GM23248 (cell line): ENCODE results near the gene KCNQ4. TPM values are rescaled to one million over a fixed set of nuclear protein-coding genes. Genes with fewer than 3 reads are reported as not detected.

Source experiments
- DNase-seq: peaks from one replicate; pipeline ENCODE4 v3.0.0-alpha.2; 2015
- H2AFZ ChIP-seq: fragments of 200-600 bp; sonication (generic); 2 replicates; pipeline ENCODE4 v1.6.1; 2016; ENCODE audit warnings: antibody characterized with exemption
- H3F3A ChIP-seq: fragments of 200-600 bp; sonication (generic); 2 replicates; pipeline ENCODE4 v1.6.1; 2016; ENCODE audit warnings: mild to moderate bottlenecking, antibody characterized with exemption, mixed run types; ENCODE audit not compliant: insufficient read depth
- H3K27ac ChIP-seq: fragments of 200-600 bp; sonication (generic); 2 replicates; pipeline ENCODE4 v1.5.1; 2016; ENCODE audit warnings: mild to moderate bottlenecking
- H3K27me3 ChIP-seq: fragments of 200-600 bp; sonication (generic); replicated peaks from 2 replicates; pipeline ENCODE4 v1.6.1; 2016; ENCODE audit warnings: mild to moderate bottlenecking; ENCODE audit not compliant: insufficient read depth
- H3K36me3 ChIP-seq: fragments of 200-600 bp; sonication (generic); 2 replicates; pipeline ENCODE4 v1.6.1; 2016; ENCODE audit warnings: low read depth, mild to moderate bottlenecking
- H3K4me1 ChIP-seq: fragments of 200-600 bp; sonication (generic); 2 replicates; pipeline ENCODE4 v1.6.1; 2016; ENCODE audit warnings: mild to moderate bottlenecking; ENCODE audit not compliant: insufficient read depth
- H3K4me2 ChIP-seq: fragments of 200-600 bp; sonication (generic); one replicate; pipeline ENCODE4 v1.6.1; 2016; ENCODE audit warnings: mild to moderate bottlenecking; ENCODE audit not compliant: unreplicated experiment
- H3K4me3 ChIP-seq: fragments of 200-600 bp; sonication (generic); 2 replicates; pipeline ENCODE4 v1.5.1; 2016; ENCODE audit warnings: mild to moderate bottlenecking
- H3K79me2 ChIP-seq: fragments of 200-600 bp; sonication (generic); 2 replicates; pipeline ENCODE4 v1.6.1; 2016; ENCODE audit warnings: mild to moderate bottlenecking; ENCODE audit not compliant: insufficient read depth
- H3K9ac ChIP-seq: fragments of 200-600 bp; sonication (generic); 2 replicates; pipeline ENCODE4 v1.6.1; 2016; ENCODE audit warnings: mild to moderate bottlenecking
- H3K9me2 ChIP-seq: fragments of 200-600 bp; sonication (generic); 2 replicates; pipeline ENCODE4 v1.6.1; 2016; ENCODE audit warnings: mixed run types, mild to moderate bottlenecking, moderate library complexity; ENCODE audit not compliant: insufficient read depth
- H3K9me3 ChIP-seq: fragments of 200-600 bp; sonication (generic); one replicate; pipeline ENCODE4 v1.6.1; 2017; ENCODE audit warnings: low read depth
- H4K20me1 ChIP-seq: fragments of 200-600 bp; sonication (generic); 2 replicates; pipeline ENCODE4 v1.6.0; 2016; ENCODE audit not compliant: insufficient read depth
- EZH2 ChIP-seq: fragments of 200-600 bp; sonication (generic); IDR thresholded peaks from 2 replicates; pipeline ENCODE4 v1.6.1; 2018; ENCODE audit warnings: antibody characterized with exemption, mild to moderate bottlenecking; ENCODE audit not compliant: insufficient read depth, poor library complexity, severe bottlenecking
- EZH2phosphoT487 ChIP-seq: fragments of 200-600 bp; sonication (generic); IDR thresholded peaks from 2 replicates; pipeline ENCODE4 v1.6.1; 2018; ENCODE audit warnings: antibody characterized with exemption, moderate library complexity, mild to moderate bottlenecking, low read depth; ENCODE audit not compliant: insufficient read depth
- WGBS, 2 experiments: methylation state at CpG; one replicate each; pipeline ENCODE4 v1.1.6; 2015 to 2017; ENCODE audit warnings: low lambda C conversion rate in 2 of 2, low coverage in 1 of 2; ENCODE audit errors: missing lambda C conversion rate in 2 of 2; 5-methylcytosine and 5-hydroxymethylcytosine counted together
- in situ Hi-C: fragments of 300-500 bp; cut with MboI; formaldehyde crosslinking; loops from 2 replicates; pipeline ENCODE4 v1.15.0; 2020
- polyA plus RNA-seq: library from polyadenylated mRNA; unstranded; fragments of >200 nt; fragmentation: Nextera tagmentation; extraction: Ambion mirVana; gene quantifications from 2 replicates; pipeline ENCODE4 v1.2.1, GENCODE V29; 2016
- total RNA-seq: library from RNA; depleted of rRNA; stranded (reverse); fragments of >200 nt; shearing (Covaris generic); gene quantifications from 2 replicates; pipeline ENCODE4 v1.2.3, GENCODE V29; 2014

KCNQ4 gene
- total and polyA plus RNA-seq, 2 experiments from 2014 or later: not detected

DNA sequence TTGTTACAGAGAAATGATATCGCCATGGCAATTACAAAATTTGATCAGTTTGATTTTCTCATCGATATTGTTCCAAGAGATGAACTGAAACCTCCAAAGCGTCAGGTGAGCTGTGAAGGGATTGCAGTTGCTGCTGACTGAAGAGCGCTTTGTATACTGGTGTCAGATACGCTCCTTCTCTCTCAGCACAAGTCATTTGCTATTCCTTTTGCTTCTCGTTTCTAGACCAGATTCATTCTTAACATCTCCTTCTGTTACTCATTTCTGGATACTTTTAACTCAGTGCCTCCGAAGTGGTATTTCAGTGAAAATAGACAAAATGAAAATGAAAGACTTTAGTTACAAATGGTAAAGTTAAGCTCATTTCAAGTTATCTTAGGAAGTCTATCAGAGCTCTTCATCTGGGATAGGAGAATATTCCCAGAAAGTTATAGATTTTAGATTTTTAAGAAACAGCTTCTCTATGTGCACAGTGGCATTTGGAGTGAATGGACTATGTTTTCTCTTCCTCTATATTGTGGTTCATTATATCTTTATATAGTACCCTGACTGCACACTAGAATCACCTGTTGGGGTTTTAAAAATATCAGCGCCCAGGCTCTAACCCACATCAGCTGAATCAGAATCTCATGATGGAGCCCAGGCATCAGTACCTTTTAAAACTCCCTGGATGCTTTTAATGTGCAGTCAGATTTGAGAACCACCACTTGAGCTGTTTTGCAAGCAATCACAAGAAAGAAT, 30.3 kb upstream of the KCNQ4 start:
- Histone ChIP-seq H3F3A (no peaks in the 10 kb centered on the region), H3K9me2 (no peaks in the 10 kb centered on the region), H3K36me3 (peaks cover 24% of the 10 kb centered on the region; the same call in 1 of the 2 replicates), H3K27ac (no peak overlapping the region), H4K20me1 (no peaks in the 10 kb centered on the region), H3K27me3 (no peaks in the 10 kb centered on the region), H3K4me3 (no peak overlapping the region), H2AFZ (no peak overlapping the region), H3K9ac (no peak overlapping the region), H3K4me2 (no peak overlapping the region), H3K79me2 (no peaks in the 10 kb centered on the region; the same call in 1 of the 2 replicates), H3K9me3 (no peaks in the 10 kb centered on the region), H3K4me1 (peaks cover 8% of the 10 kb centered on the region; the same call in 1 of the 2 replicates)
- in situ Hi-C loops: no loop called here
- TF ChIP-seq EZH2phosphoT487 (no peak), EZH2 (no peak)
- DNase-seq: no peak
- WGBS, 2 experiments: 98 to 99% methylated on average over 8 of the region's 8 CpGs

DNA sequence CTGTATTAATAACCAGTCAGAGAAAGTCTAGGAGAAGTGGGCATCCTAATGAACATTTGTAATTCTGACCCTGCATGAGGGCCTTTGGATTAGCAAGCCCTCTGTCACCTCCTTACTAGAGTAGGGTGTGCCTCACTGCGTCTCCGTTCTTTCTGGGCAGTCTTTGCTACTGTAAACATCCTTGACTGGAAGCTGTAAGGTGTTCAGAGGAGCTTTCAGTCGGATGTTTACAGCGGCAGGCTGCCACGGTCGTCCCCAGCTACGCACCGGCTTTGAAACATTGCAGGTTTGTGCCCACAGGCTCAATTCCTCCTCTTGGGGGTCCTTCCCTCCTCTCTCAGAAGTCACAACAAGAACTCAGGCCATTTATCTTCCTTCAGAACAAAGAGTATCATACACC, 29.4 kb upstream of the KCNQ4 start:
- Histone ChIP-seq H3F3A (no peaks in the 10 kb centered on the region), H3K79me2 (no peaks in the 10 kb centered on the region; the same call in 1 of the 2 replicates), H3K4me1 (peaks cover 8% of the 10 kb centered on the region; the same call in 1 of the 2 replicates), H2AFZ (no peak overlapping the region), H3K9me2 (no peaks in the 10 kb centered on the region), H3K27ac (no peak overlapping the region), H3K4me3 (no peak overlapping the region), H4K20me1 (no peaks in the 10 kb centered on the region), H3K4me2 (no peak overlapping the region), H3K9me3 (no peaks in the 10 kb centered on the region), H3K36me3 (peaks cover 21% of the 10 kb centered on the region; the same call in 1 of the 2 replicates), H3K9ac (no peak overlapping the region), H3K27me3 (no peaks in the 10 kb centered on the region)
- DNase-seq: no peak
- WGBS, 2 experiments: 95 to 100% methylated on average over 8 of the region's 8 CpGs
- TF ChIP-seq EZH2phosphoT487: no peak
- no peak for TF ChIP-seq EZH2
- in situ Hi-C loops: no loop called here

DNA sequence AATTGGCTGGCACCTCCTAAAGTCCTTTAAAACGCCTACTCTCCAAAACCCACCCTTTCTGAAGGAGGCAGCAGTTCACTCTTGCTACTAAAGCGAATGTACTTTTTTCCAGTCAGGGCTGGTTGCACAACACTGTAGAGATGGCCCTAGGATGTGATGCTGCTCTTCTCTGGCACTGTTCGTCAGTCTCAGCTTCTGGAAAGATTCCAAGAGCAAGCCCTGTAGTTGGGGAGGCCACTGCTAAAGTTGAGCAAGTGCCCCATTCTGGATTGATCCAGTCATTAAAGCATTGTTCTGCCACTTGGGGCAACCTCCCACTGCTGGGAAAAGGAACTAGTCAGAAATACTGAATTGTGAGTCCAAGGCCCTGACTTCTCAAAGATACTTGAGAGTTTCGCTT, 28.5 kb upstream of the KCNQ4 start:
- Histone ChIP-seq H3K9me3 (no peaks in the 10 kb centered on the region), H3K27me3 (no peaks in the 10 kb centered on the region), H4K20me1 (no peaks in the 10 kb centered on the region), H3K27ac (no peak overlapping the region), H3K9ac (no peak overlapping the region), H3F3A (no peaks in the 10 kb centered on the region), H3K4me1 (peaks cover 8% of the 10 kb centered on the region; the same call in 1 of the 2 replicates), H3K4me3 (no peak overlapping the region), H2AFZ (no peak overlapping the region), H3K4me2 (no peak overlapping the region), H3K9me2 (no peaks in the 10 kb centered on the region), H3K79me2 (no peaks in the 10 kb centered on the region; the same call in 1 of the 2 replicates), H3K36me3 (peaks cover 29% of the 10 kb centered on the region; the same call in 1 of the 2 replicates)
- TF ChIP-seq EZH2 (no peak), EZH2phosphoT487 (no peak)
- in situ Hi-C loops: no loop called here
- no peak for DNase-seq
- WGBS, 2 experiments: 97 to 98% methylated on average over 4 of the region's 4 CpGs

DNA sequence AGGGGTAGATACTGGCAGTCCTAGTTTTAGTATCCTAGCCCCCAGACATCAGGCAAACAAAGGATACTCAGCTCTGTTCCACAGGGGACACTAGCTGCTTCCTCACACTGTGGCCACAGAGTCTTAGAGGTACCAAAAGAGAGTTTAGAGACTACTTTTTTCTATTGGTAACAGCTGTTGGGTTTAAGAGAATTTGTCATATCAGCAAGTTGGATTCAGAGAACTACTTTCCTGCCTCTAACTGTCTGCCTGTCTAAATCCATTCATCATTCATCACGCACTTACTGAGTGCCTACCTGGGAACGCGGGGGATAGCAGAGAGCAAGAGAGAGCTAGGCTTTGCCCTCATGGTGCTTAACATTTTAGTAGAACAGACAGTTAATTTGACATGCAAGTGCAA, 27.1 kb upstream of the KCNQ4 start:
- Histone ChIP-seq H3K36me3 (peaks cover 30% of the 10 kb centered on the region; the same call in 1 of the 2 replicates), H3K9me3 (no peaks in the 10 kb centered on the region), H3K9ac (no peak overlapping the region), H3K79me2 (no peaks in the 10 kb centered on the region; the same call in 1 of the 2 replicates), H3K9me2 (no peaks in the 10 kb centered on the region), H3K4me2 (no peak overlapping the region), H3K4me1 (no peaks in the 10 kb centered on the region), H4K20me1 (no peaks in the 10 kb centered on the region), H3F3A (0 out of 2 replicates have a peak, but pooled peaks cover 4% of the 10 kb centered on the region), H3K27ac (no peak overlapping the region), H3K4me3 (no peak overlapping the region), H3K27me3 (no peaks in the 10 kb centered on the region), H2AFZ (no peak overlapping the region)
- DNase-seq: no peak
- TF ChIP-seq EZH2phosphoT487: no peak
- TF ChIP-seq EZH2: no peak
- 68 to 71% methylated on average over 3 of the region's 3 CpGs for WGBS, 2 experiments
- in situ Hi-C loops: no loop called here
